Spleen (tissue), 7 donors: ENCODE data around the gene NCDN.

Experiments
- CTCF ChIP-seq, 11 experiments: fragments of 200-600 bp in 7 of 11; fragments of 450-650 bp in 4 of 11; sonication (generic) in 4 of 11; IDR thresholded peaks in 8 of 11; conservative IDR thresholded peaks in 3 of 11; 1 replicate in 7 of 11; 2 replicates in 4 of 11; pipeline versions ENCODE4 v1.4.0 to v1.8.0; 2016 to 2021; ENCODE audit warnings: antibody characterized with exemption in 11 of 11, inconsistent platforms in 4 of 11, mild to moderate bottlenecking in 1 of 11
- POLR2A ChIP-seq, 3 donors: fragments of 450-650 bp; IDR thresholded peaks; one replicate each; pipeline ENCODE4 v1.5.1; 2017; ENCODE audit warnings: antibody characterized with exemption in 3 of 3, mild to moderate bottlenecking in 1 of 3
- POLR2AphosphoS5 ChIP-seq, 3 donors: sonication (generic); formaldehyde crosslinking; IDR thresholded peaks; one replicate each; pipeline ENCODE4 v1.5.1; 2017; ENCODE audit warnings: antibody characterized with exemption in 3 of 3
- donor health status: DM: no; HTN: no; CAD: no; lungs with moderate emphysema.
- donor health status: DM: no; HTN: no; CAD: no.
- donor health status: DM: no; HTN: no; CAD: no.

- no peak for TF ChIP-seq CTCF (IDR thresholded peaks at IDR 0.05 in 8 of 11, conservative IDR thresholded peaks at IDR 0.05 in 3 of 11)
- no peak for TF ChIP-seq POLR2AphosphoS5 (IDR thresholded peaks at IDR 0.05)
- no peak for TF ChIP-seq POLR2A (IDR thresholded peaks at IDR 0.05)
These were observed 17.2 kb downstream of the NCDN start for GRCh38 chr1:35574655-35575415.
